Effector CD8-positive, alpha-beta T cell (primary cell): ENCODE results near the gene TPD52L2.
"Not testable (repeated sequence)": the region's sequence is repeated elsewhere in the genome, so short reads cannot be mapped to it uniquely, and the experiment has no call there.

ENCODE experiments used
- DNase-seq: peaks from one replicate; lab custom pipeline; 2025; lab: John Stamatoyannopoulos, UW

TPD52L2 gene

GRCh38 chr20:63878899-63879663 lies 14.0 kb downstream of the TPD52L2 start:
- no peak for DNase-seq

GRCh38 chr20:63880901-63881300 lies 15.8 kb downstream of the TPD52L2 start:
- not testable (repeated sequence) for DNase-seq

- DNase-seq, result no peak
Measured at GRCh38 chr20:63881451-63882226, 16.6 kb downstream of the TPD52L2 start.

DNA sequence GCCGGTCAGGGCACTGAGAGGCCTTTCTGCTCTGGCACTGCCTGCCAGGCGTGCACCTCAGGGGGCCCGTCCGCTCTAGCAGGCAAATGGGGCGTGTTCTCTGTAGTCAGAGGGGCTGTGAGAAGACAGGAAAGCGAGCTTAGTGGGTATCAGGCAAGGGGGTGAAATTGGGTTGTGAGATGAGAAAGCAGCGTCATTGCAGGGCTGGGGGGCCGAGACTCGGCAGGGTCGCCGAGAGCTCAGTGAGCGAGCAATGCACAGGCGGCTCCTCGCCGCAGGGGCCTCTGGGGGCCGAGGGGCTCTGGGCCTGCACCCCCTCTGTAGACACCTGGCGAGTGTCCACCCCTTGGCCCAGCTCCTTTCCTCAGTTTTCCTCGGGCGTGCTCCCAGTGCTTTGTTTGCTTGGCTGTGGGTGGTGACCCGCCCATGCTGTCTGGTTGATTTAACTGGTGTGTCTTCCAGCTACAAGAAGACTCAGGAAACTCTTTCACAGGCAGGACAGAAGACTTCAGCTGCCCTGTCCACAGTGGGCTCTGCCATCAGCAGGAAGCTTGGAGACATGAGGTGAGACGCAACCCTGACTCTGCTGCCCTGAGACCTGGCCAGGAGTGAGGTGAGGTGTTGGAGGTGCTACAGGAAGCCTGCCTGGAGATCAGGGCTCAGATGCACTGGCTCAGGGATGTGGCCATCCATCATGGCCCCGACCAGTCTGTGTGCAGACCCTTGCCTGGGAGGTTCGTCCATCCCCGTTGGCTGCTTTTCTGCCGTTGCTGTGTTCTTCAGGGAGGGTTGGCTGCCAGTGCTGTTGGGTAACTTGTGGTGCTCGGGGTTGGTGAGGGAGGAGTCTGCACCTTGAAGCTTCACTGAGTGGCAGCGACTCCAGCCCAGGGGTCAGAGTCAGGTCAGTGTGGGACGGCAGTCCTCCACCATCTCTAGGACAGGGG lies 17.5 kb downstream of the TPD52L2 start:
- no peak for DNase-seq

DNA sequence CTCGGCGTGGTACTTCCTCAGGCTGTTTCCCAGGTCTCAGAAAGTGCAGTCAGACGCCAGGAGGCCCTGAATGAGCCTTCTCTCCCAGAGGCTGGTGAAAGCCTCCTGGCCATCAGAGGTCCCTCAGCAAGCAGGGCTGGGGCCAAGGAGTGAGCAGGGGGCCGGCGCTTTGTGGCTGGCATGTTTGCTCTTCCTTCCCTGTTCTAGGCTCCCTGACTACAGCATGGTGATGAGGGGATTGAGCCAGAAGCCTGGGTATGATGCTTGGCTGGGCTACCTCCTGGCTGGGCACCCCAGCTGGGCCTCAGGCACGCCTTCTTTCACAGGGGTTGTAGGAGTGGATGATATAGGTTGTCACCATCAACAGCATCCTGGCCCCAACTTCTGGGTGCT lies 18.1 kb downstream of the TPD52L2 start:
- no peak for DNase-seq

GRCh38 chr20:63884506-63885263 lies 19.6 kb downstream of the TPD52L2 start:
- DNase-seq, result no peak

- no peak for DNase-seq
Measured at GRCh38 chr20:63885264-63886053, 20.4 kb downstream of the TPD52L2 start.

- DNase-seq, result no peak
Measured at GRCh38 chr20:63886054-63886419, 21.0 kb downstream of the TPD52L2 start.

DNA sequence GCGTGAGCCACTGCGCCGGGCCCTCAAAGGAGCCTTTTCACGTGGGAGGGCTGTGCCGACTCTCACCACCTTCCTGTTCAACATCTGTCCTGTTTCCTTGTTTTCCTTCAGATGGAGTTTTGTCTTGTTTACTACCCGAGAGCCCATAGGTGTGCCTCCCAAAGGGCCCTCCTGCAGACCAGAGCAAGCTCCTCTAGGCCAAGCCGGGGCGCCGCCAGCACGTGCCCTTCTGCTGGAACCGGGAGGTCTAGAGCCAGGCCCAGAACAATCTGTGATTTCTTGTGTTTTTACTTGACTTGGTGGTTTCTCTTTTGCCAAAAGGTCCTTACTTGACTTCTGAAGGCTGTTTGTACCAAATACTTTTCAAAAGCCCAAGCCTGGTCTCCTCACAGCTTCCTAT lies 21.9 kb downstream of the TPD52L2 start:
- no peak for DNase-seq

DNA sequence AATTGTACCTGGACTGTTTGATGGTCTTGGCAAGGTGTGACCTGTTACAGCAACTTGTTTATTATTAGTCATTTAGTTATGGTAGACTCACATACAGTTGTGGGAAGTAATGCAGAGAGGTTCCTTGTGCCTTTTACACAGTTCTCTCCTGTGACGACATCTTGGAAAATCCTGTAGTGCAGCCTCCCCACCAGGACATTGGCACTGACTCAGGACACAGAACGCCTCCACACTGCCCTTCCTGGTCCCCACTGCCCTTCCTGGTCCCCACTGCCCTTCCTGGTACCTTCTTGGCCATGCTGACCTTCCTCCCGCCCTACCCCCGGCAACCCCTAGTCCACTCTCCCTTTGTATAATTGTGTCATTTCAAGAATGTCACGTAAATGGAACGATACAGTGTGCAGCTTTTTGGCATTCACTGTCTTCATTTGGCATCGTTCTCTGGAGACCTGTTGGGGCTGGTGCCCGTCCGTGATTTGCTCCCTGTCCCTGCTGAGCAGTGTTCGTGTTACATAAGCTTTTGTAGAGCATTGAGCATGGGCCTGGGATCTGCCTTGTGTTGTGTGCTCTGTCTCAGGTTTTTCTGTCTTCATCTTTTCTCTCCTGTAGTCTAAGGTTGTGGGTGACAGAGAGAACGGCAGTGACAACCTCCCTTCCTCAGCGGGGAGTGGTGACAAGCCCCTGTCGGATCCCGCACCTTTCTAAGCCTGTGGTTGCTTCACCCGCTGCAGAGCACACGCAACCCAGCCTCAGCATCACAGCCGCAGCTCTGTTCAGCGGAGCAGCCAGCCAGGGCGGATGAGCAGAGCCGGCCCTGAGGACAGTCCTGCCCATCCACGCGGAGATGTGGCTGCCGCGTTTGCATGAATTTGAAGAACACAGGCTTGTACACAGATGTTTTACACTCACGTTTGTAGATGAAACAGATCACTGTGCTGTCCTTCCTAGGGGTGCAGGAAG lies 24.5 kb downstream of the TPD52L2 start:
- DNase-seq, result no peak

DNA sequence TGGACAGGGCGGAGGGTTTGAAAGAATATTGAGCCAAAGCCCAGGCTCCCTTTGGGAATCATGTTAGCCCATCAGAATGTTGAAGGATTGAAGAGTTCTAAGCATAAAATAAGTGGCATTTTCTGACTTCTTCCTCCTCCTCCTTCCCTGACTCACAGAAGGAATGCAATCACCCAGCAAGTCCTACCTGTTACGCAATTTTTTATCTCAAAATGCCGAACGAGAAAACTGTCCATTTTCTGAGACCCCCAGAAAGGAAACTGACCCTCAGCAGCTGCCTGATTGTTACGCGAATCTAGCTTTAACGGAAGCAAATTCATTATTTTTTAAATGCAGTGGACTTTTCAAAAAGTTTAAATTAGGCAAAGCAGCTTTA lies 25.1 kb downstream of the TPD52L2 start:
- DNase-seq, result no peak

DNA sequence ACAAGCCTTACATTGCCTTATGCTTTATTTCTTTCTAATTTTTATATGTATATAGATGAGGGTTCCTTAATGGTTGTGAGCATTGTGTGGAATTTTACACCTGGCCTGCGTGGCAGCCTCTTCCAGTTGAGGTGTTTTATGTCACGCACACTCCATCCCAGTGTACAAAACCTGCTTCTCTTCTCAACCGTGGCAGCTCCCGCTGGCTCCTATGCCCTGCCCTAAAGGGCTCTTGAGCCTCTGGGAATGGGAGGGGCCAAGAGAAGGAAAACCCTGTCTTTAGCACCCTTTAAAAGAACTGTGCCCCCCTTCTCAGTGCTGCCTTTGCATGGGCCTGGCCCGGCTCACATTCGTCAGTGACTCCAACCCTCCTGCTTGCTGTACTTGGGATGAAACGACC lies 25.5 kb downstream of the TPD52L2 start:
- no peak for DNase-seq

DNA sequence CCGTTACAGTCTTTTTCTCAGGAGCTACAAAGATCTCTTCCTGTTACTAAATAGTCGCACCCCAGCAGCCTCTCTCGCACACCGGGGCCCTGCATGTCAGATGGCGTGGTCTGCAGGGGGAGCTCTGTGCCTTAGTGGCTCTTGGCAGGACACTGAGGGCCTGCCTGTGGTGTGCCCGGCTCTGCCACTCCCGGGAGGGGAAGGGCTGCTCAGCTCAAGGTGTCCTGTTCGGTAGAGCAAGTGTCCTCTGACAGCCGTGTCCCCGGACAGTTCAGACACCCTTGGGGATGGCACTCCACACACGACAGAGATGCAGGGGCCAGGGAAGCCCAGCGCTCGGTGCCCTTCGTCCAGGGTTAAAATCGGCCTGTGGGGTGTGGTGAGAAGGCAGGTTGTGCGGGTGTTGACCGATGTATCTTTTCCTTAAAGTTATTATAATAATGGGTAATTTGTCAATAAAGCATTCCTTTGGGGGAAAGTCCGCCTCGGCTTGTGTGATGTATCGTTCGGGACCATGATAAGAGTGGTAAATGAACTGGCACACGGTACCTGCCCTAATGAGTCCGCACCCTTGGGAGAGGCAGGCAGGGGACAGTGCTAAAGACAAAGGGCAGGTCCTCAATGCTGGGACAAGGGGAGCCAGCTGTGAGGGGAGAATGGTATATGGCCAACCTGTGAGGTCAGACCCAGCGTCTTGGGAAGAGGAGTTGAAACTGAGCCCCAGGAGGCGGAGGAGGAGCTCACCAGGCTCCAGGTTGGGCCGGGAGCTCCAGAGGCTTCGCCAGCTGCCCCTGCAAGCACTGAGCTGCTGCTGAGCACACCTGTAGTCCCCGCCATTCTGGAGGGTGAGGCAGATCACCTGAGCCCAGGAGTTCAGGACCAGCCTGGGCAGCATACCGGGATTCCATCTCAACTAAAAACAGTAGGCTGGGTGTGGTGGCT lies 26.3 kb downstream of the TPD52L2 start:
- DNase-seq, result no peak

DNA sequence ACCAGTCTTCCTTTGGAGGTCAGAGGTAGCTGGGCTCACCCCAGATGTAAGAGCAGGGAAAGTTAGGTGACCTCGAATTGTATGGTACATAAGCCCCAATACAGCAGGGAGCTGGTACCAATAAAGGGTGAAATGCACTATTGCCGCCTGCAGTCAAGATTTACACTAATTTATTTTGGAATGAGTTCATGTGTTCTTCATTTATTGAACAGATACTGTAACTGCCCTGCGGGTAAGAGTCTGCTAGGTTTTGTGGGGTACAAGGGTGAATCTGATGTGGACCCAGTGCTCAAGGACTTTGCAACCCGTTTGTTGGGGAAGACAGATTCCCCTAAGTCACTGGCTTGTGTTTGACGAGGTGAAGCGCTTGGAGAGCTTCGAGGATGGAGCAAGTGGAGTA lies 27.3 kb downstream of the TPD52L2 start:
- no peak for DNase-seq

DNA sequence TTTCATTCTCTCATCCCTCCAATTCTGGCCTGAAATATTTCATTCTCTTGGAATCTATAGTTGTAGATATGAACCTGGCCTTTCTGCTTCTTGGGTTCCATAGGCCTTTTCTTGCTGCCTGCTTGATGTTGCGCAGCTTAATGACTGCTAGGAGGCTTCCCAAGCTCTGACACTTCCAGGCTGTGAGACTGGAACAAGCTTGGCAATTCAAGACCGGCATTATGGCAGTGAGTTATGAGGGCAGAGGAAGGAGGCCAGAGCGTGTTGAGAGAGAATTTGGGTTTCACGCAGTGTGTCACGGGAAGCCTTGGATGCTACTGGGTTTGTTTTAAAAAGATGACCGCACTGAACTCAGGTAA lies 28.9 kb downstream of the TPD52L2 start:
- DNase-seq, result no peak

DNA sequence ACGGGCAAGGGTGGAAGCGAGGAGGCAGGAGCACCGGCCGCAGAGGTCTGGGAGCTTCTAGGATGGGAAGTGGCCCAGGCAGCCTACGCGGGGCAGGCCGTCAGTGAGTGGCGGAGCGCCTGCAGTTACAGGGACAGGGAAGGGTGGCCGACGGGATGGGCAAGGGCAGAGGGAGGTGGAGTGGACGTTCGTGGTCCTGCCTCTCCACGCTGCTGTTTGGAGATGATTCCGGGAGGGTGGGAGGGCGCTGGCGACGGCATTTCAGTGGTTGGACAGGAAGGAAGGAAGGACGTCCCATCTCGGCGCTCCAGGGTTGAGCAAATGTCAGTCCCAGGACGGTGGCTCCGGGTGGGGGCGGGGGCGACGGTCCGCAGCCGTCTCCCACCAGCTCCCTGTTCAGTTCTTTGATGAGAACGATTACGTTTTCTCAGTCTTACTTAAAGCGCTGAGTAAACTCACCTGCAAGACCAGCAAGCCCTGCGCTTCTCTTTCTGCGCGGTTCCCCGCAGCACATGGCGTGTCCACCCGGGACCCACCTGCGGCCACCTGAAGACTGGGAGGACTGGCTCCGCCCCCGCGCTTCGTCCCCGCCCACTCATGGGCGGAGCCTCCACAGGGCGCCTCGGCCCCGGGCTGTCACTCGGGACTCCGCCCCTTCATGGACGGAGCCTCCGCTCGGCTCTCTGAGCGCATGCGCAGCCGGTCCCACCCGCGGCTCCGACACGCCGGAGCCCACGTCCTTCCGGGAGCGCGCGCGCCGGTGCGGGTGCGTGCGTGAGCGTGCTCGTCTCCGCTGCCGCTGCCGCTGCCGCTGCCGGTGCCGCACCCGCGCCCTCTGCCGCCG lies 29.5 kb downstream of the TPD52L2 start, which contains the start of gene DNAJC5:
DNAJC5 (plus strand) TSS at position 769 of the 844 bp plus-strand sequence. CDS start 33,220 bp downstream, outside the sequence.
- DNase-seq, result peak; percentile 95

DNA sequence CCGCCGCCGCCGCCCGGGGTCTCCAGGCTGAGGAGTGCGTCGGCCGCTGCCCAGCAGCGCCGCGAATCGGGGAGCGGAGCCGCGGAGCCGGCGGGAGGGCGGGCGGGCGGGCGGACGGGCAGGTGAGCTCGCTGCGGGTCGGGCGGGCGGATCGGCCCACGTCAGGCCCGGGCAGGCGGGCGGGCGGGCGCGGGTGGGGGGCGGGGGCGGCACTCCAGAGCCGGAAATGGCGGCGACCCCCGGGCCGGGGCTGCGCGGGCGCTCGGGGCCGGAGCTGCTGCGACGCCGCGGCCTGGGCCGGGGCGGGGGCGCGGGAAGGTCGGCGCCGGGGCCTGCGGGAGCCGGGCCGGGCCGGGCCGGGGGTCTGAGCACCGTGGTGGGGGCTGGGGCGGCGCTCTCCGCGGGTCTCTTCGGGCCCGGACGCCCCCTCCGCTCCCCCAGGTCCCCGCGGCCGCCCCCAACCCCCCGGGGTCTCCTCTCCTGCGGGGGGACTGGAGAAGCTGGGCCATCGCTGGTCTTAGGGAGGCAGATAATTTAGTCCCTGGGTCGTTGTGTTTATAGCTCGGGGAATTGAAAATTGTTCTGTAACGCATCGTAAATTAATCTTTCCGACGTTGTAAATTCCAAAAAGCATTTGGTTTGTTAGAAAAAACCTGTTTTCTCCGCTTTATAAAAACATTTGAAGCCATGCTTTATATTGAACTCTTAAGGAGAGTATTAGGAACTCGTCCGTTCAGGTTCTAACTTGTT lies 30.3 kb downstream of the TPD52L2 start:
- DNase-seq, result no peak
